Fibroblast of lung (primary cell): Measurements from ENCODE around the gene SYT8. TPM values are rescaled to one million over a fixed set of nuclear protein-coding genes. Genes with fewer than 3 reads are reported as not detected.

Experiments
- DNase-seq, 2 donors: peaks; one replicate each; pipeline versions ENCODE4 v3.0.0 to v3.0.0-alpha.2; 2010; ENCODE audit warnings: low read depth in 2 of 2
- H2AFZ ChIP-seq: 2 replicates; pipeline ENCODE4 v1.5.1; 2012; ENCODE audit warnings: low read length, control low read depth, inconsistent platforms
- H3K27ac ChIP-seq: 2 replicates; pipeline ENCODE4 v1.5.1; 2011; ENCODE audit warnings: low read length, control low read depth; ENCODE audit not compliant: insufficient read depth
- H3K27me3 ChIP-seq: 2 replicates; pipeline ENCODE4 v1.5.1; 2011; ENCODE audit warnings: mild to moderate bottlenecking, low read length; ENCODE audit not compliant: control insufficient read depth, insufficient read depth
- H3K36me3 ChIP-seq: 2 replicates; pipeline ENCODE4 v1.5.1; 2011; ENCODE audit warnings: low read length; ENCODE audit not compliant: control insufficient read depth, insufficient read depth
- H3K4me1 ChIP-seq: 2 replicates; pipeline ENCODE4 v1.5.1; 2011; ENCODE audit warnings: low read length; ENCODE audit not compliant: control insufficient read depth, insufficient read depth; ENCODE audit errors: extremely low read depth
- H3K4me2 ChIP-seq: 2 replicates; pipeline ENCODE4 v1.5.1; 2011; ENCODE audit warnings: low read length, control low read depth; ENCODE audit not compliant: insufficient read depth; ENCODE audit errors: extremely low read depth
- H3K4me3 ChIP-seq, 4 experiments: fragments of 200-600 bp in 1 of 4; sonication (generic) in 1 of 4; replicated peaks in 1 of 4; 2 replicates each; pipeline ENCODE4 v1.5.1; 2011 to 2016; ENCODE audit warnings: low read length in 4 of 4, low read depth in 3 of 4, mild to moderate bottlenecking in 3 of 4, control low read depth in 2 of 4, inconsistent platforms in 1 of 4, mixed read lengths in 1 of 4; ENCODE audit not compliant: insufficient read depth in 1 of 4; ENCODE audit errors: control extremely low read depth in 1 of 4
- H3K79me2 ChIP-seq: 2 replicates; pipeline ENCODE4 v1.5.1; 2012; ENCODE audit warnings: mild to moderate bottlenecking, low read length, inconsistent platforms; ENCODE audit not compliant: control insufficient read depth, insufficient read depth
- H3K9ac ChIP-seq: 2 replicates; pipeline ENCODE4 v1.5.1; 2011; ENCODE audit warnings: mild to moderate bottlenecking, low read length, control low read depth; ENCODE audit not compliant: insufficient read depth
- H3K9me3 ChIP-seq: 2 replicates; pipeline ENCODE4 v1.5.1; 2012; ENCODE audit warnings: low read depth, low read length; ENCODE audit not compliant: control insufficient read depth, insufficient read depth
- H4K20me1 ChIP-seq: 2 replicates; pipeline ENCODE4 v1.5.1; 2011; ENCODE audit warnings: low read length; ENCODE audit not compliant: control insufficient read depth, insufficient read depth; ENCODE audit errors: extremely low read depth
- CTCF ChIP-seq, 2 donors: IDR thresholded peaks in 1 of 2; conservative IDR thresholded peaks in 1 of 2; 1 replicate in 1 of 2; 2 replicates in 1 of 2; pipeline ENCODE4 v1.5.1; 2011 to 2012; ENCODE audit warnings: low read length in 2 of 2, control low read depth in 1 of 2, inconsistent platforms in 1 of 2, low read depth in 1 of 2, mild to moderate bottlenecking in 1 of 2
- EZH2 ChIP-seq: IDR thresholded peaks from 2 replicates; pipeline ENCODE4 v1.5.1; 2012; ENCODE audit warnings: low read length, control low read depth, mild to moderate bottlenecking; ENCODE audit errors: missing control alignments
- polyA plus RNA-seq, 2 donors: library from polyadenylated mRNA; depleted of rRNA in 1 of 2; stranded (reverse) in 1 of 2; unstranded in 1 of 2; fragments of >200 nt; gene quantifications; 2 replicates each; pipeline ENCODE4 v1.2.1, GENCODE V29; 2011 to 2012; ENCODE audit warnings: missing spikeins in 1 of 2
- total RNA-seq: library from RNA; depleted of rRNA; stranded (reverse); fragments of >200 nt; gene quantifications from 2 replicates; pipeline ENCODE4 v1.2.1, GENCODE V29; 2014

Gene SYT8
- total and polyA plus RNA-seq, 2 donors (not counting 1 experiment from before 2014, with no cell fraction given) = not detected

GRCh38 chr11:1817000-1817399, 17.8 kb upstream of the SYT8 start:
- Histone ChIP-seq H3K27ac (no peak overlapping the region), H3K4me3 (no peak overlapping the region), H3K27me3 (no peaks in the 10 kb centered on the region), H3K79me2 (no peaks in the 10 kb centered on the region), H3K4me2 (no peak overlapping the region), H2AFZ (no peak overlapping the region), H4K20me1 (no peaks in the 10 kb centered on the region), H3K9ac (no peak overlapping the region), H3K9me3 (no peaks in the 10 kb centered on the region), H3K4me1 (no peaks in the 10 kb centered on the region), H3K36me3 (no peaks in the 10 kb centered on the region)
- TF ChIP-seq EZH2 (no peak), CTCF (conservative IDR thresholded peaks at IDR 0.05 in 1 of 2, IDR thresholded peaks at IDR 0.05 in 1 of 2; ENCODE audit: low read depth in 1 of 2, low read length in 2 of 2) (no peak)
- DNase-seq = no peak

GRCh38 chr11:1817511-1817910, 17.3 kb upstream of the SYT8 start:
- no peak overlapping the region for H3K4me3 ChIP-seq
- H3K27me3 ChIP-seq = no peaks in the 10 kb centered on the region
- H4K20me1 ChIP-seq = no peaks in the 10 kb centered on the region
- no peaks in the 10 kb centered on the region for H3K36me3 ChIP-seq
- no peak overlapping the region for H3K9ac ChIP-seq
- no peaks in the 10 kb centered on the region for H3K9me3 ChIP-seq
- no peak for DNase-seq
- H2AFZ ChIP-seq = no peak overlapping the region
- no peak overlapping the region for H3K4me2 ChIP-seq
- H3K4me1 ChIP-seq = no peaks in the 10 kb centered on the region
- TF ChIP-seq EZH2 (no peak), CTCF (conservative IDR thresholded peaks at IDR 0.05 in 1 of 2, IDR thresholded peaks at IDR 0.05 in 1 of 2; ENCODE audit: low read depth in 1 of 2, low read length in 2 of 2) (no peak)
- H3K79me2 ChIP-seq = no peaks in the 10 kb centered on the region
- no peak overlapping the region for H3K27ac ChIP-seq

GRCh38 chr11:1819074-1819473, 15.7 kb upstream of the SYT8 start:
- Histone ChIP-seq H3K27me3 (no peaks in the 10 kb centered on the region), H3K79me2 (no peaks in the 10 kb centered on the region), H2AFZ (no peak overlapping the region), H3K36me3 (no peaks in the 10 kb centered on the region), H3K9ac (no peak overlapping the region), H3K4me1 (no peaks in the 10 kb centered on the region), H3K27ac (no peak overlapping the region), H3K4me3 (no peak overlapping the region), H3K4me2 (no peak overlapping the region), H4K20me1 (no peaks in the 10 kb centered on the region), H3K9me3 (no peaks in the 10 kb centered on the region)
- no peak for TF ChIP-seq CTCF (conservative IDR thresholded peaks at IDR 0.05 in 1 of 2, IDR thresholded peaks at IDR 0.05 in 1 of 2; ENCODE audit: low read depth in 1 of 2, low read length in 2 of 2)
- no peak for TF ChIP-seq EZH2
- no peak for DNase-seq
